Measurements from ENCODE around the gene TAOK1. TPM values are rescaled to one million over a fixed set of nuclear protein-coding genes. Genes with fewer than 3 reads are reported as not detected.

Gene TAOK1
- total and polyA plus RNA-seq, 9 of the 15 experiments (the other 6 are each of a cell fraction or from before 2014, with no cell fraction given) = 3.2 to 33.1 (median 16.5) TPM

- TF ChIP-seq ATF3 (IDR thresholded peaks at IDR 0.05) (peak; percentile 72; the same call in 1 of the 2 replicates), ATF3 (CRISPR knock-in tag; conservative IDR thresholded peaks at IDR 0.05) (no peak), CCNT2 (IDR thresholded peaks at IDR 0.05; ENCODE audit: borderline replicate concordance, extremely low read depth, insufficient read length, low read depth, low read length) (peak; percentile 70), NFE2 (IDR thresholded peaks at IDR 0.05; ENCODE audit: low read depth) (peak; percentile 92), CHD4 (IDR thresholded peaks at IDR 0.05; ENCODE audit: insufficient read depth, insufficient replicate concordance, low read depth, low read length, poor library complexity, severe bottlenecking) (no peak), HNRNPK (IDR thresholded peaks at IDR 0.05; ENCODE audit: low read depth, low read length, poor library complexity, severe bottlenecking) (no peak), TRIM24 (IDR thresholded peaks at IDR 0.05) (peak; percentile 84 to 87), FOXK2 (conservative IDR thresholded peaks at IDR 0.05 in 1 of 2, IDR thresholded peaks at IDR 0.05 in 1 of 2; ENCODE audit: low read depth in 2 of 2) (0 out of 4 replicates have a peak, but pooled peaks of 1 of the 2 experiments have one; percentile 20), PHB2 (IDR thresholded peaks at IDR 0.05; ENCODE audit: low read depth) (peak; percentile 70; the same call in 1 of the 2 replicates), NCOR1 (IDR thresholded peaks at IDR 0.05) (peak; percentile 82), TAF1 (IDR thresholded peaks at IDR 0.05; ENCODE audit: control insufficient read depth, extremely low read depth, insufficient read depth, low read length, severe bottlenecking) (peak; percentile 24), ZNF274 (IDR thresholded peaks at IDR 0.05; ENCODE audit: borderline replicate concordance, low read depth, low read length) (no peak), ELF4 (CRISPR knock-in tag; IDR thresholded peaks at IDR 0.05) (0 out of 2 replicates have a peak, but pooled peaks have one; percentile 18), NBN (IDR thresholded peaks at IDR 0.05; ENCODE audit: low read depth) (peak; percentile 71; the same call in 1 of the 2 replicates), CTBP1 (IDR thresholded peaks at IDR 0.05; ENCODE audit: borderline replicate concordance) (peak; percentile 94), SMAD4 (CRISPR knock-in tag; conservative IDR thresholded peaks at IDR 0.05) (peak; percentile 53), BACH1 (tag; IDR thresholded peaks at IDR 0.05) (peak; percentile 80), UBTF (IDR thresholded peaks at IDR 0.05; ENCODE audit: borderline replicate concordance in 1 of 2, low read depth in 2 of 2, low read length in 2 of 2) (no peak), FOXM1 (IDR thresholded peaks at IDR 0.05; ENCODE audit: low read depth) (peak; percentile 59; the same call in 1 of the 2 replicates), FOXM1 (CRISPR knock-in tag; IDR thresholded peaks at IDR 0.05; ENCODE audit: low read depth) (no peak), MTA2 (IDR thresholded peaks at IDR 0.05; ENCODE audit: low read depth) (peak; percentile 82), MECOM (CRISPR knock-in tag; IDR thresholded peaks at IDR 0.05) (0 out of 2 replicates have a peak, but pooled peaks have one; percentile 33), ATF1 (CRISPR knock-in tag; IDR thresholded peaks at IDR 0.05) (no peak), ATF1 (tag; IDR thresholded peaks at IDR 0.05) (peak; percentile 32; the same call in 1 of the 2 replicates), EGR1 (conservative IDR thresholded peaks at IDR 0.05) (no peak), CBFB (CRISPR knock-in tag; IDR thresholded peaks at IDR 0.05) (0 out of 2 replicates have a peak, but pooled peaks have one; percentile 48), ZNF347 (CRISPR knock-in tag; IDR thresholded peaks at IDR 0.05; ENCODE audit: low read depth) (no peak), KDM1A (IDR thresholded peaks at IDR 0.05) (peak; percentile 92 to 94), DPF2 (IDR thresholded peaks at IDR 0.05) (peak; percentile 95)
Observed at GRCh38 chr17:29557085-29557738, 167.0 kb downstream of the TAOK1 start (continued).

All from K562 (cell line).